NCI-H446 treated with DMSO at 0.1 percent for 48 hours (cell line): ENCODE measurements around the gene GALNT17.

Source experiments
- DNase-seq: peaks from one replicate; lab custom pipeline; 2025; lab: John Stamatoyannopoulos, UW

The GALNT17 gene

GRCh38 chr7:71507680-71508602, 376.0 kb downstream of the GALNT17 start:
- DNase-seq, result no peak

GRCh38 chr7:71509381-71509780, 377.4 kb downstream of the GALNT17 start:
- DNase-seq, result no peak

GRCh38 chr7:71511361-71511807, 379.4 kb downstream of the GALNT17 start:
- no peak for DNase-seq

- DNase-seq, result no peak
Measured at GRCh38 chr7:71517940-71518699, 386.2 kb downstream of the GALNT17 start.

- DNase-seq, result no peak
Measured at GRCh38 chr7:71518880-71519279, 386.9 kb downstream of the GALNT17 start.

GRCh38 chr7:71521506-71521905, 389.6 kb downstream of the GALNT17 start:
- DNase-seq, result no peak

- DNase-seq, result no peak
Measured at GRCh38 chr7:71526106-71526505, 394.2 kb downstream of the GALNT17 start.

GRCh38 chr7:71527213-71527612, 395.3 kb downstream of the GALNT17 start:
- DNase-seq, result no peak

GRCh38 chr7:71535616-71536015, 403.7 kb downstream of the GALNT17 start:
- no peak for DNase-seq

- DNase-seq, result no peak
Measured at GRCh38 chr7:71538210-71538609, 406.3 kb downstream of the GALNT17 start.

GRCh38 chr7:71539615-71540014, 407.7 kb downstream of the GALNT17 start:
- DNase-seq, result no peak

- DNase-seq, result no peak
Measured at GRCh38 chr7:71541707-71542353, 409.9 kb downstream of the GALNT17 start.

GRCh38 chr7:71543396-71543795, 411.5 kb downstream of the GALNT17 start:
- DNase-seq, result no peak

- no peak for DNase-seq
Measured at GRCh38 chr7:71544816-71545215, 412.9 kb downstream of the GALNT17 start.

GRCh38 chr7:71547426-71547825, 415.5 kb downstream of the GALNT17 start:
- no peak for DNase-seq

GRCh38 chr7:71548746-71549145, 416.8 kb downstream of the GALNT17 start:
- DNase-seq, result no peak

GRCh38 chr7:71553306-71553705, 421.4 kb downstream of the GALNT17 start:
- DNase-seq, result no peak

GRCh38 chr7:71555758-71556157, 423.8 kb downstream of the GALNT17 start:
- no peak for DNase-seq

GRCh38 chr7:71558806-71559613, 427.1 kb downstream of the GALNT17 start:
- DNase-seq, result no peak

GRCh38 chr7:71560354-71560995, 428.5 kb downstream of the GALNT17 start:
- DNase-seq, result no peak

GRCh38 chr7:71563276-71563675, 431.3 kb downstream of the GALNT17 start:
- DNase-seq, result no peak
